GM18519 (cell line): ENCODE data around the gene MICALL2.

ENCODE experiments used
- ATAC-seq: cut with Tn5 transposase; IDR thresholded peaks from one replicate; pipeline ENCODE4 v1.9.1; 2021; ENCODE audit warnings: mild to moderate bottlenecking, moderate library complexity; ENCODE audit not compliant: unreplicated experiment, low FRiP score

The MICALL2 gene

DNA sequence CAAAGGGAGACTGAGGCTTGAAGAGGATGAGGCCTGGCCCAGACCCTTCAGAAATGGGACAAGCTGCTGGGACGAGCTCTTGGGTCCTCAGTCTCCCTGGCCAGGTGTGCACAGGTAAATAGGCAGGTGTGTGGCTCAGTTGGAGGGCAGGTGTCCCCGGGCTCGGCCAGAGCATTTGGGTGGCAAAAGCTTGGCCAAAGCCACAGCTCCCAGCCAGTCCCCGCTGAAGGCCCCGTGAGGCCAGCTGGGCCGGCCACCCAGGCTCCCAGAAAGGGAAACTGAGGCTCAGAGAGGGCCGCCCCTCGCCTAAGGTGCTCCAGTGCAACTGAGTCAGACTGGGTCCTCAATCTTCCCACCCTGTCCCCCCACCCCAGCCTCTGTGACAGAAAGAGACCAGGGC, 37.3 kb downstream of the MICALL2 start:
- ATAC-seq = no peak

DNA sequence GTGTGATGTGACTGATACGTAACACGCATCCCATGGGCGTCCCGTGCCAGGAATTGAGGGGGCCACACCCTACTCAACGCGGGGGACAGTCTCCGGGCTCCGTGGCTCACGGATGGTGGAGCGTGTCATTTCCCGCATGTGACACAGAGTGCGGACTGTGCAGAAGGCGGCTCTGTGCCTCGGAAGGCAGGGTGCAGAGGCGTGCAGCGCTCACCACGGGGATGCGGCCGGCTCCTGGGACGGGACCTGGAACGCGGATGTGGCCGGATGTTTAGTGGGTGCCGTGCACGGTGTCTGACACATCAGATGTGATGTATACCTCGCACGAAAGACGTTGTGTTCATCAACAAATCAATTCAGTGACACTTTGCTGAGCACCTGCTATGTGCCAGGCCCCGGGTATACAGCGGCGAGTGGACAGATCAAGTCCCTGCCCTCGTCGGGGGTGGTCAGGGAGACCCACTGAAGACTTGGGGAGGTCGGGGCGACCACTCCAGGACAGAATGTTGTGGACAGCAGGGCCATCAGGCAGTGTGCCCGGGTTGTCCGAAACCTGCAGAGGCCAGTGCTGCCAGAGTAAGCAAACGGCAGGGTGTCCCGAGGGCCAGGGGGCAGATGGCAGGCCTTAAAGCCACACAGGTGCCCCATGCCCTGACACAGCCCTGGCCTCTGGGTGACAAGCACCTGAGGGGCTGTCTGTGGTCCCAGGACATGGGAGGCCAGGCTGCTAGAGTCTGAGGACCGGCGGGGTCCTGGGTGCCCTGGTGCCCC, 38.1 kb downstream of the MICALL2 start:
- ATAC-seq = no peak

DNA sequence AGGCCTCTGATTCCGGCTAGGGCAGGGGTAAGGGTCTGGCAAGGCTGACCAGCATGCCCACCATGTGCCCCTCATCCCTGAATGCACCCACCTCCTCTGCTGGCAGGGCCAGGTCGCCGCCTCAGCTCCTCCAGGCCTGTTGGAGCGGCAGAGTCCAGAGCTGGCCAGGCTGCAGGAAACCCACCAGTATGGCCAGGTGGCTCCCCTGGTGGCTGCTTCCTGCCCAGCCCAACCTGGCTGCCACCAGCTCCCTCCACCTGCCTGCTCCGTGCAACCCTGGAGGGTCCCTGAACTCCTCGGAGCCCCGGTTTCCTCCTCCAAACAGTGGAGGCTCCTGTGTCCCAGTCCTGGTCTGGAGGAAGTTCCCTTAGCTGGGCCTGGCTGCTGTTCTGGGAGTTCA, 39.6 kb downstream of the MICALL2 start:
- no peak for ATAC-seq

DNA sequence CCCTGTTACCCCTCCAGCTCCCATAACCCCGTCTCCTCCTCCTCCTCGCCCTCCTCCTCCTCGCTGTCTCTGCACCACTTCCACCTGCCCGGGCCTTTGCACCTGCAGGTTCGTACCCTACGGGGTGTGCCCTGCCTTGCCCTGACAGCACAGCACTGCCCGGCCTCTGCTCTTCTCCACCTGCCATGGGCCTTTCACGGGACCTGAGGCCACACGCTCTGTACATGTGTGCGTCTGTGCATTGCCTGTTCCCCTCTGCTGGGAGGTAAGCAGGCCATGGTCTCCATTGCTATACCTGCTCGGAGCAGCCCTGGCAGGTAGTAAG, 40.0 kb downstream of the MICALL2 start:
- no peak for ATAC-seq

DNA sequence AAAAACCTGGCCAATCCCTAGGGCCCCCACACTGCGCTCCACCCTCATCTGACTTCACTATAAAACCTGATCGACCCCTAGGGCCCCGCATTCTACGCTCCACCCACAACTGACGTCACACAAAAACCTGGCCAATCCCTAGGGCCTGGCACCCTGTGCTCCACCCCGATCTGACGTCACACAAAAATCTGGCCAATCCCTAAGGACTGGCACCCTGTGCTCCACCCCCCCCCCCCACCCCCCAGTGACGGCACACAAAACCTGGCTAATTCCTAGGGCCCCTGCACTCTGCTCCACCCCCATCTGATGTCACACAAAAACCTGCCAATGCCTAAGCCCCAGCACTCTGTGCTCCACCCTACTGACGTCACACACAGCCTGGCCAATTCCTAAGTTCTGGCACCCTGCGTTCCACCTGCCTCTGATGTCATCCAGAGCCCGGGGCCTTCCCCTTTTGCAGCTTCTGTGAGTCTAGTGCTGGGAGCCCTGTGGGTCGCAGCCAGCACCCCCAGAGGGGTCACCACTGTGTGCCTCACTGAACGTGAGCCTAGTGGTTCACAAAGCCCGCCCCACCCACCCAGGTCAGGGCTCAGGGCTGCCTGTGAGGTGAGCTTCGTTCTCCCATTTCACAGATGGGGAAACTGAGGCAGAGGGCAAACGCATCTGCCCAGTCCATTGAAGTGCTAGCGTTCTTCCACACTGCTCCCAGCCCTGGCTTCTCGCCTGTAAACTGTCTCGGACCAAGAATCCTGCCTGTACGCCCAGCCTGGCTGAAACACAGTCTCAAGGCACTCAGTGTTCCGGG, 40.6 kb downstream of the MICALL2 start:
- ATAC-seq = no peak

DNA sequence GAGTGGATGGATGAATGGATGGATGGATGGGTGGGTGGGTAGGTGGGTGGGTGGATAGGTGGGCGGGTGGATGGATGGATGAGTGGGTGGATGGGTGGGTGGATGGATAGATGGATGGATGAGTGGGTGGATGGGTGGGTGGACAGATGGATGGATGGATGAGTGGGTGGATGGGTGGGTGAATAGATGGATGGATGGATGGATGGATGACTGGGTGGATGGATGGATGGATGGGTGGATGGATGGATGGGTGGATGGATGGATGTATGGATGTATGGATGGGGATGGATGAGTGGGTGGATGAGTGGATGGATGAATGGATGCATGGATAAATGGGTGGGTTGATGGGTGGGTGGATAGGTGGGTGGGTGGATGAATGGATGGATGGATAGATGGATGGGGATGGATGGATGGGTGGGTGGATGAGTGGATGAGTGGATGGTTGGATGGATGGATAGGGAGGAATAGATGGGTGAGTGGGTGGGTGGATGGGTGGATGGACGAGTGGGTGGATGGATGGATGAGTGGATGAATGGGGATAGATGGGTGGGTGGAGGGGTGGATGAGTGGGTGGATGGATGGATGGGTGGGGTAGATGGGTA, 43.8 kb downstream of the MICALL2 start:
- no peak for ATAC-seq

DNA sequence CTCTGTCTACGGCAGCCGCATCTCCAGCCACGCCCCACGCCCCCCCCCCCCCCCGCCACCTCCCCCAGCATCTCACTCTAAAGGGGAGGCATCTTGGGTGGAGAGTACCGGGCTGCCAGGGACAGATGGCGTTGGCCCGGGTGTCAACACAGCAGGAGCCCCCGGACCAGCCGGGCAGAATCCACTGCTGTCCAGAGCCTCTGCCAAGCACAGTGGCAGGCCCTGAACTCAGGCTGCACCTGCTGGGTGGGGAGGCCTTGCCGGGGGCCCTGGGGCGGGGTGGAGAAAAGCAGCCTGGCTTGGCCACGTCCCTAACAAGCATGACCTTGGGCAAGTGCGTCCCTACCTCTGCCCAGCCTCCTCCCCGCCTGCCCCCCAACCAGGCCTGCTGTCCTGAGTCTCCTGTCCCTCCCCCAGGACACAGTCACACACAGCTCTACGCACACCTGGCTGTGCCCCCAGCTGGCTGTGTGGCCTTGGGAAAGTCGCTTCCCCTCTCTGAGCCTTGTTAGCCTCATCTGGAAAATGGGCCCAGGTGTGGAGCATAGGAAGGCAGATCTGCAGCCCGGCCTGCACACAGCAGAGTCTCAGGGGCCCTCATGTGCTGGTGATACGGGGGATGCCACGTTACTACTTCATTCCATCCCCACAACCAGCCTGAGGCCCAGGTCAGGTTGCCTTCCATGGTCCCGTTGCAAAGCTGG, 45.2 kb downstream of the MICALL2 start:
- no peak for ATAC-seq

DNA sequence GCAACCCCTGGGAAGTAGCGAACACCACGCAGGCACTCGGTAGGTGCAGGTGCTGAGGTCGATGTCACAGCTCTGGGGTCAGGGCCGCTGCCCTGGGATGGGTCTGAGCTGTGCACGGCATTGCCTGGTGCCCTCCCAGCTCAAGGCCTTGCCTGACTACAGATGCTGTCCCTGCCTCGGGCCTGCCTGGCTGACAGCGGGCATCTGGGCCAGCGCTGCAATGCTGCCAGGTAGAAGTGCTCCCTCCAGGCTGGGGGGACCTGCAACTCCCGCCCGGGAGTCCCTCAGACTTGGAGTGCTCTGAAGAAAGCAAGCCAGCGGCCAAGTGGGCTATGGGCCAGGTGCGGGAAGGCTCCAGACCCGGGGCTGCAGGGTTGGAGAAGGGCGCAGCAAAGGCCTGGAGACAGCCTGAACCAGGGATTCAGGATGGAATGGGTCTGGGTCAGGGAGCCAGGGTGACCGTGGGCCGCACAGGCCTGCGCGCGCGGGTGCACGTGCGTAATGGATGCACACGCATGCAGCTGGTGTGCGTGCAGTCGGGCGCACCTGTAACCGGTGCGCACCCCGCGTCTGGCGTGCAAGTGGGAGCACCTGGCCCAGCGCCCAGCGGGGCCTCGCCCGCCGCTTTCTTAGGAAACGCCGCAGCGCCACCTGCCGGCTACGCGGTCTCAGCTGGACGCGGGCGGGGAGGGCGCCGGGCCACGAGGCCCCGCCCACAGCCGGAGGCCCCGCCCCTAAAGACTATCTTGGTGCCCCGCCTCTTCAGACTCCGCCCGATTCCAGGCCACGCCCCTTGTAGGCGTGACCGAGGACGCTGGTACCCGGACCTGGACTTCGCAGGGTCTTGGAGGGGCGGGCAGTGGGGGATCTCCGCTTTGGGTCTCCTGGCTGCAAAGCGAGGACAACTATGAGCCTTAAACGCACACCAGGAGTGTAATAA, 46.7 kb downstream of the MICALL2 start:
- peak; percentile 39 for ATAC-seq

DNA sequence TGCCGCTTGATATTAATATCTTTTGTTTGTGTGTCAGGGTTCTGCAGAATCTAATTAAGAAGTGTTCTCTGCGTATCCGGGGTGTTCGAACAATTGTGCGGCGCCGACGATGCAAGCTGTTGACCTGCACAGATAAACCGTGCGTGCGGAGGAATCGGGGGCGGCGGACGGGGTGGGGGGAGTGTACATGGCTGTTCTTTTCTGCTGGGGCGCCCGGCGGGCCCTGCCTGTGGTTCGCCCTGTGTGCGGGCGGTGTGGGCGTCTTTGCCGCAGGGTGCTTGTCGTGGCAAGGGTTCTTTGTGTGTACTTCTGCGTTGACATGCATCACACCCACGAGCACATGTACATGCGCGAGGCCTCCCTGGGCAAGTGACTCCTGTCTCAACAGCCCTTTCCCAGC, 47.9 kb downstream of the MICALL2 start:
- ATAC-seq = no peak

DNA sequence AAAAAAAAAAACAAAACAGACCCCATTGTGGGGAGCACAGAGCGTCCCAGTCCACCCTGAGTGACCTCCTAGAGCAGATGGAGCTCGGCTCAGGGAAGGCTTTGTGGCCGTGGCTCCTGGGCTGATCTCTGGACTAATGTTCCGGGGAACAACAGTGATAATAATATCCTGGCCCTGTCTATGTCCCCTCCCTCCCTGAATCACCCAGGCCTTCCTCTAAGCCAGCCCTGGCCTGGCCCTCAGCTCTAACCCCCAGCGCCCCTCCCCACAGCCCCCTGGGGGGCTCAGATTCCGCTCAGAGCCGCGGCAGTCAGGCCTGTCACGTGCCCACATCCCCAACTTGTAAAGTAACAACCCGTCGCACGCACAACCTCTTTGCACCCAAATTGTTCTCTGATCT, 48.3 kb downstream of the MICALL2 start:
- ATAC-seq = no peak

DNA sequence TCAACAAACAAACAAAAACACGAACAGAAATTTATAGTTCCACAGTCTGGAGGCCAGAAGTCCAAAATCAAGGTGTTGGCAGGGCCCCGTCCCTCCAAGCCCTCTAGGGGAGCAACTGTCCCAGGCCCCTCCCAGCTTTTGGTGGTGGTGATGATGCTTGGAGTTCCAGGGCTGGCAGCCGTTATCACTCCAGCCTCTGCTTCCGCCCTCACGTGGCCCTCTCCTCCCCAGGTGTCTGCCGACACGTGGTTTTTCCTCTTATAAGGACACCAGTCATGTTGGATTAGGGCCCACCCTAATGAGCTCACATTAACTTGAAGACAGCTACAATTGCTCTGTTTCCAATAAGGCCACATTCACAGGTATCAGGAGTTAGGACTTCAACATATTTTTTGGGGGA, 49.7 kb downstream of the MICALL2 start:
- ATAC-seq = no peak

DNA sequence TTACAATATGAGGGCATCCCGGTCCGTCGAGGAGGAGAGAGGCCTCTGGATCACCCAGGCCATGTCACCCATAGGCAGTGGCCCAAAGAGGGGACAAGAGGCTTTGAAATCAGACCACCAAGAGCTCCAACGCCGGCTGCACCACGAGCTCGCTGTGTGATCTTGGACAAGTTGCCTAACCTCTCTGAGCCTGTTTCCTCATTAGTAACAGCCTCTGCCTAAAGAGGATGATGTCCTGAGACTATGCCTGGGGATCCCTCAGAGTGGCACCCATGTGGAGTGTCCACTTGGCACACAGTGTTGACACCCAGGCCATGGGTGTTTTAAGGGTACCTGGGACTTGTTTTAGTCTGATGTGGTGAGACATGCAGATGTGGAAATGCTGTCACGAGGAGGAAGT, 50.8 kb downstream of the MICALL2 start:
- ATAC-seq = no peak

DNA sequence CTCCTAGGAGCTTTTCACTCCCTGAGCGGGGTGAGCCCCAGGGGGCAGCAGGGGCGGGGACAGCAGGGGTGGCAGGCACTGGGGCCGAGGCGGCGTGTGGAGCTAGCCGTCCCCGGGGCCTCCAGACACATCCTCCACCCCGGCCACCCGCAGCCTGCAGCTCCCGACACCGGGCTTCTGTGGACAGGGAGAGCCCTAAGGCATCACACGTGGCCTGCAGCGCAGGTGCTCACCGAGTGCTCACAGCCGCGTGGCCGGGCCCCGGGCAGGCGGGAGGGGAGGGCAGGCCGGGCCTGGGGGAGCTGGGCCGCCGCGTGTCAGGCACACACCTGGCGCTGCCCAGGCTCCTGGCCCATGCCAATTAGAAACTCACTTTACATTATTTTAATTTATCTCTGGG, 51.4 kb downstream of the MICALL2 start:
- ATAC-seq = no peak

DNA sequence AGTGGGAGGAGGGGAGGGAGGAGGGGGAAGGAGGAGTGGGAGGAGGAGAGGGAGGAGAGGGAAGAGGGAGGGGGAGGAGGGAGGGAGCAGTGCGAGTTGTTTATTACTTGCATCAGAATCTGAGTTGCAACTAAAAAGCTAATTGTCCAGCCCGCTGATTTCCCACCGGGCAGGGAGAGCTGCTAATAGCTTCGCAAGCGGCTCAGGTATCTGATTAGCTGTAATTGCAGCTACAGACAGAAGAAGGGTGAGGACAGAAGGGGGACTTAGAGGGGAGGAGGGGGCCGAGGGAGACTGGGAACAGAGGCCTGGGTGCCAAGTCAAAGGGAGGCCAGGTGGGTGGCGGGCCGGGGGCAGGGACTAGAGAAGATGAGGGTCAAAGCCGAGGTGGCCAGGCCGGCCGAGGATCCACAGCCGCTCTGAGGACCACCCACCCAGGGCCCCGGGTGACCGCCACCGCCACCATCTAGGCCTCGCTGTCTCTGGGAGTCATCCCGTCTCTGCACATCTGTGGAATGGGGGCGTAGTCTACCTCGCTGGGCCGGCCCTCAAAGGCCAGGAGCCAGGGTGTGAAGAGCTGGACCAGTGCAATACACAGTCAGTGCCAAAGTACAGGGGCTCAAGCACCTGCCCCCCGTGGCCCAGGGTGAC, 54.2 kb downstream of the MICALL2 start:
- ATAC-seq = no peak

DNA sequence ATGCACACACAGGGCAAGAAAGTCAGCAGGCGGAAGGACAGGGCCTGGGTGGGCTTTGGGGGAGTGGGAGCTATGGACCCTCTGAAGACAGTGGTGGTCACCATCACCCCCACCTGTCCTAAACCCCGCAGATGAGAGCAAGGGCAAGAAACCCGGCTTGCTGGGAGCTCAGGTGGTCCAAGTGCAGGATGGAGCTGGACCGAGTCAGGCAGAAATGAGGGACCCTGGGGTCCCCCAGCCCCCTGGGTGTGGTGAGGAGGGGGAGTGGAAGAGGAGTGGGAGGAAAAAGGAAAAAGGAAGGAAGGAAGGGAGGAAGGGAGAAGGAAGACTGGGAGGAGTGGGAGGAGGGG, 54.8 kb downstream of the MICALL2 start:
- ATAC-seq = no peak

DNA sequence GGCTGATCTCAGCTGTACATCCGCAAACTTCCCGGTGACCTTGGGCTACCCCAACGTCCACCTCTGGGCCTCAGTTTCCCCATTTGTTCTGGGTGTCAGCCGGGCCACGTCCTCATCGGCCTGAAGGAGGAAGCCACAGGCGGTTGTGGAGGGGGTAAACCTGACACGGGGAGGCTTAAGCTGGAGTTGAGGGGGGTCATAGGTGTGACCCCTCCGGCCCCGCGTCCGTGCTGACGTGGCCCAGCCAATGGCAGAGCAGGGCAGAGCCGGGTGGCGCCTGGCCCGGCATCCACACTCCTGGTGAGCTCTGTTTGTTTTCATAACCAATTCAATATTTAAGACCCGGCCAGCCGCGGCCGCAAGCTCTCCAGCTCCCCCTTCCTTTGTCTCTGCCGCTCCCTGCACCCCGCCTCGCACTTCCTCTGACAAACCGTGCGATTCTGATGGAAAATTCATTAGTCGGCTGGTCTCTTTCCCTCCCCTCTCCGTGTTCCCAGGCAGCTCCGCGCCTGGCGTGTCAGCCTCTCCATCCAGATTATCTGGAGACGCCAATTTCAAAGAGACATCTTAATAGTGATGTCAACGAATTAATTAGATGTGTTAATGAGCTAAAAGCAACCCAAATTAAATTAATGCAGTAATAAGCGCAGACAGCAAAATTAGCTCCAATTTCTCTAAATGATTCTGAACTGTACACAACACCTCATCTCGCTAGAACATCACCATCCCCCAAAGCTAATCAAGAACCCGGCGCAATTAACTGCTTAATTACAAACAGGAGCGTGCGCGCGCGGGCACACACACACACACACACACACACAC, 55.4 kb downstream of the MICALL2 start:
- ATAC-seq = no peak

DNA sequence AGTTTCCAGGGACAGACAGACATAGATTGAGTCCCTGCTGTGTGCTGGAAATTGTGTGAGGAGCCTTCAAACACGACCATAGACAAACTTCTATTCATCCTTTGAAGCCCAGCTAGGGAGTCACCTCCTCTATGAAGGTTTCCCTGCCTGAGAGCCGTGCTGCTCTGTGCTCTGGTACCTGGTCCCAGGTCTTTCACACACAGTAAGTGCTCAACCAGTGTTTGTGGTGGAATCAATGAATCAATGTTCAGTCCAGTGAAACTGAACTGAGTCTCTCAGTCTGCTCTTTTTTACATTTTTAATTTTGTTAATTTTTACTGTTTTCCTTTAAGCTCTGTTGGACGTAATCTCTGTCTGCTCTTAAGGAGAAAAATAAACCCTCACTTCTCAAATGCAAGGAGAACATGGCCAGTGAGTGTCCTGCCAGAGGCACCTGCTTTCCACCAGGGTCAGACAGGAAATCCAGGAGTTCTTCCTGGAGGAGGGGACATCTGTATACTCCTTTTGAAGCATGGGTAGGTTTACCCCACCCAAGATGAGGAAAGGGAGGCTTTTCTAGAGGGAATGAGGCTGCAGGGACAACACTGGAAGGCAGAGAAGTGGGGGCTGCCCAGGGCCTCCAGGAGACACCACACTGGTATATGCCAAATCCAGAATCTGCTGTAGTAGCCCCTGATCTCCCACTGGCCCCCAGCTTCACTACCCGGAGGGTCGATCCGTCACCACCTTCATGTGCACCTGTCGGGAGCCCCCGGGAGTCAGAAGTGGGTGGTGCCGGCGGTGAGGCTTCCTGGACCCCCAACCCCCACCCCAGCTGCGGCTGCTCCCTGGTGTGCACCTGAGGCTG, 56.3 kb downstream of the MICALL2 start:
- ATAC-seq = no peak
